GM20431 (cell line): ENCODE measurements around the gene HID1.

ENCODE experiments used
- in situ Hi-C: fragments of 300-500 bp; cut with MseI, MboI; formaldehyde crosslinking; loops from one replicate; pipeline ENCODE4 v1.15.0; 2020; ENCODE audit warnings: low sequenced_read_pairs; ENCODE audit not compliant: unreplicated experiment

Gene HID1

DNA sequence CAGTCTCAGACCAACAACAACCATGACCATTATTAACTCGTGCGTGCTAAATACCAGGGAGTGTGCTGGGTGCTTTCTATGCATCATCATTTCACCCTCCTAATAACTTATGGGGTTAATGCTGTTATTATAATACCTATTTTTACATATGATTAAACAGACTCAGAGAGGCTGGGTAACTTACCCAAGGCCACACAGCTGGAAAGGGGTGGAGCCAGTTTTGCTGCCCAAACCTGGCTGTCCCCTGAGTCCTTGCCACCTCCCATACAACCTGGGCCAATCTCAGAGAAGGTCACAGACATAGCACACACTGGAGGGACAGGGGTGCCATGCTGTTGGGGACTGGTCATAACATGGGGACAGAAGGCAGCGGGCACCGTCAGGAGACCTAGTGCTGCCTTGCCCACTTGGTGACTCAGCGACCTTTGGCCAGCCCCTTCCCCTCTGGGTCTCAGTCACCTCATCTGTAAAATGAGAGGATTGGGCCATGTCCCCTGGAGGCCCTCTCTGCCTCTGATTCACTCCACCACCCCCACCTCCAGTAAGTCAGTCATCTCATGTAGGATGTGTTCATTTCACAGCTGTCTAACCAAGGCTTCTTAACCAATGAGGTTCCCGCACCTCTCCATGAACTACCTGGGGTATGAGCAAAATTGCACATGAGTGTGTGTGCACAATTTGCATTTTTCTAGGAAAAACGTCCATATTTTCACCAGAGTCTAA is 67.7 kb downstream of the HID1 start:
- in situ Hi-C loops: no loop called here

DNA sequence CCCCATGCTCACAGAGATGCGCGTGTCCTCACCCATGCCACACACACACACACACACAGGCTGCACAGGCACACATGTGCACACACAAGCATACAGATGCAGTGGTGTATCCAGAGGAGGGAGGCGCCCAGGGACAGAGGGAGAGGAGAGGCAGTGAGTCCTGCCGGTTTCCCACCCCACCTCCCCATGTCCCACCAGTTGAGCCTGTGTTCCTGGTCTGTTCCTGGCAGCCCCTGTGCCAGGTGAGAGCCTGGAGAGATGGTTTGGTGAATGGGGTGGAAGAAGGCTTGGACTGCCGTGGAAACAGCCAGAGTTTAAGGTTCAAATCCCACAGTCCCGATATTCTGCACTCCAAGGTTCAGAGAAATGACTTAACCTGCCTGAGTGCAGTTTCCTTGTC is 68.9 kb downstream of the HID1 start:
- in situ Hi-C loops: no loop called here

DNA sequence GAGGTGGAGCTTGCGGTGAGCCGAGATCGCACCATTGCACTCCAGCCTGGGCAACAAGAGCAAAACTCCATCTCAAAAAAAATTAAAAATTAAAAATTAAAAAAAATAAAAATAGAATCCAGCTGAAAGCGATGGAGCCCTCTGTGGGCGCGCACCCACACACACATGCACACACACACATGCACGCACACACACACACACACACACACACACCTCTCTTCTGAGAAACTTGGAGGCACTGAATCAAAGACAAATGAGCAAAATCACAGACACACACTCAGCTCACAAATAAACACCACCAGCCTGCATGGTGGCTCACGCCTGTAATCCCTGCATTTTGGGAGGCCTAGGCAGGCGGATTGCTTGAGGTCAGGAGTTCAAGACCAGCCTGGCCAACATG is 69.5 kb downstream of the HID1 start:
- in situ Hi-C loops: no loop called here

DNA sequence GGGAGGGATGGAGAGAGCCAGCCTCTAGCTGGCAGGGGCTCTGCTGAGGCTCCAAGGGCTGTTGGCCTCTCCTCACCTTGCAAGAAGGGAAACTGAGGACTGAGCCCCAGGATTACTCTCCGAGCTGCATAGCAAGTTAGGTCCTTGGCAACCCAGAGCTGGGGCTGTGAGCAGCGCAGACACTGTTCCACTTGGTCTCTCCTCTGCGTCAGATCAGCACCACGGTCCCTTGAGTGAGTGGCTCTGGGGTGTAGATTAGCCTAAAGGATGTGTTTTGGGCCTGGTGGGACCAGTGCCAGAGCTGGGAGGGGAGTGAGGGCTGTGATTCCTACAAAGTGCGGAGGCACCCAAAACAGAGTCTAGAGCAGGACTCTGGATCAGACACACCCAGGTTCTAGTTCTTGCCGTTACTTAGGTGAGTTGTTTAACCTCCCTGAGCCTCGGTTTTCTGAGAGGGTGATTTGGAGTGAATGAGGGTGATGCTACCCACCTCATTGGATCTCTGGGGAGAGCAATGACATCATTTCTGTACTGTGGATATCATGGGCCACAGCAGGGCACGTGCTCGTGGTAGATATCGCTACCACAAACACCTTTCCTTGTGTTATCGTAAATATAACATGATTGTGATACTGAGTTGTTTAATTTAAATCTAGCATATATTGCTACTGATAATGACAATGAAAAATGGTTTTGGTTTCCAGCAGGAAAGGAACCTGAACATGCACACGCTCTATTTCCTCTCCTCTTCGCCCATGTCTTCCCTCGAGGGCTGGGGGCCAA is 71.0 kb downstream of the HID1 start:
- in situ Hi-C loops: no loop called here
